Endodermal cell (in vitro differentiated cells): ENCODE measurements around the gene CNTN4. TPM values are rescaled to one million over a fixed set of nuclear protein-coding genes. Genes with fewer than 3 reads are reported as not detected.

Experiments
- DNase-seq: peaks from one replicate; pipeline ENCODE4 v3.0.0-alpha.2; 2017
- H3K27ac ChIP-seq: 2 replicates; pipeline ENCODE4 v1.5.1; 2013; ENCODE audit warnings: mild to moderate bottlenecking, low read depth, low read length, moderate library complexity
- H3K27me3 ChIP-seq: 2 replicates; pipeline ENCODE4 v1.6.1; 2013; ENCODE audit warnings: mild to moderate bottlenecking, low read length, moderate library complexity; ENCODE audit not compliant: insufficient read depth, control insufficient read depth, poor library complexity, severe bottlenecking
- H3K36me3 ChIP-seq: 2 replicates; pipeline ENCODE4 v1.7.0; 2013; ENCODE audit warnings: mild to moderate bottlenecking, low read length, moderate library complexity; ENCODE audit not compliant: control insufficient read depth, insufficient read depth
- H3K4me1 ChIP-seq: one replicate; pipeline ENCODE4 v1.7.0; 2013; ENCODE audit warnings: low read length; ENCODE audit not compliant: control insufficient read depth, insufficient read depth
- H3K4me3 ChIP-seq: 2 replicates; pipeline ENCODE4 v1.5.1; 2013; ENCODE audit warnings: mild to moderate bottlenecking, low read length, moderate library complexity
- H3K9ac ChIP-seq: 2 replicates; pipeline ENCODE4 v1.6.1; 2013; ENCODE audit warnings: mild to moderate bottlenecking, low read length, moderate library complexity; ENCODE audit not compliant: poor library complexity, severe bottlenecking; ENCODE audit errors: extremely low read depth
- H3K9me3 ChIP-seq: 2 replicates; pipeline ENCODE4 v1.6.1; 2013; ENCODE audit warnings: mild to moderate bottlenecking, low read length, moderate library complexity; ENCODE audit not compliant: control insufficient read depth
- H3K27ac Mint-ChIP-seq: 2 replicates; pipeline ENCODE4 v1.8.0; 2020; ENCODE audit warnings: mixed read lengths
- H3K27me3 Mint-ChIP-seq: 2 replicates; pipeline ENCODE4 v1.8.0; 2021; ENCODE audit warnings: mild to moderate bottlenecking, mixed read lengths; ENCODE audit not compliant: insufficient read depth
- H3K36me3 Mint-ChIP-seq: 2 replicates; pipeline ENCODE4 v1.8.0; 2020; ENCODE audit warnings: low read depth, mixed read lengths
- H3K4me1 Mint-ChIP-seq: 2 replicates; pipeline ENCODE4 v1.8.0; 2020; ENCODE audit warnings: mixed read lengths
- H3K4me3 Mint-ChIP-seq: 2 replicates; pipeline ENCODE4 v1.8.0; 2020; ENCODE audit warnings: mild to moderate bottlenecking, moderate library complexity, mixed read lengths
- H3K9me3 Mint-ChIP-seq: 2 replicates; pipeline ENCODE4 v1.8.0; 2020; ENCODE audit warnings: mild to moderate bottlenecking, mixed read lengths
- WGBS, 2 experiments: methylation state at CpG; one replicate each; pipeline versions ENCODE4 v1.1.5 to v1.1.7; 2013; ENCODE audit warnings: missing lambda C conversion rate in 2 of 2, mixed read lengths in 1 of 2; ENCODE audit not compliant: insufficient coverage in 1 of 2, insufficient read length in 1 of 2; 5-methylcytosine and 5-hydroxymethylcytosine counted together
- total RNA-seq, 2 donors: library from RNA; stranded (reverse); fragmentation: NEBNext Ultra II Directional in 1 of 2; extraction: Animal tissue kit (Norgen Biotek cat#: 25700) in 1 of 2; gene quantifications; 2 replicates in 1 of 2; 3 replicates in 1 of 2; pipeline ENCODE4 v1.2.1, GENCODE V29; 2021
- TF ChIP-seq, protein P1 (sequence below): fragments of 200-600 bp; sonication (generic); conservative IDR thresholded peaks from 2 replicates; pipeline ENCODE4 v1.5.0; 2021; ENCODE audit warnings: antibody characterized with exemption, mild to moderate bottlenecking

CNTN4 gene
- total RNA-seq, 2 donors from 2014 or later, result 10.8 to 11.1 TPM

DNA sequence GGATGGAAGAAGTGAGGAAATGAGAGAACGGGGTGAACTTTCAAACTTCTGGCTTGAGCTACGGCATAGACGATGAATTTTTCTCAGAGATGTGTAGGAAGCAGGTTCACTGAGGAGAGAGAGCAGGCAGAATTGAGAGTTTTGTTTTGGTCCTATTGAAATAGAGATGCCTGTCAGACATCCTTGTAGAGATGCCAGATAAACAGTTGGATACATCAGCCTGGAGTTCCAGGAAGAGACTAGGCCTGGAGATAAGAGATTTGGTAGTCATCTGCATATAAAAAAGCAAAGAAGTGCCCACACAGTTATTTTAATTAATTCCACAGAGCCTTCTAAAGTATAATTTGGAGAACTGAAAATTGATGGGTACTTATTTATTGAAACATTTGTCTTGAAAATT lies 515.9 kb downstream of the CNTN4 start:
- Mint-ChIP-seq H3K27ac (no peak overlapping the region), H3K27me3 (no peaks in the 10 kb centered on the region), H3K36me3 (no peaks in the 10 kb centered on the region), H3K4me3 (no peak overlapping the region), H3K4me1 (peaks cover 5% of the 10 kb centered on the region), H3K9me3 (peaks cover 12% of the 10 kb centered on the region)
- no peaks in the 10 kb centered on the region for H3K27me3 ChIP-seq
- no peaks in the 10 kb centered on the region for H3K9me3 ChIP-seq
- no peak overlapping the region for H3K4me3 ChIP-seq
- no peak overlapping the region for H3K9ac ChIP-seq
- DNase-seq, result no peak
- 94 to 96% methylated on average over 3 of the region's 3 CpGs for WGBS, 2 experiments
- H3K4me1 ChIP-seq, result no peaks in the 10 kb centered on the region
- H3K27ac ChIP-seq, result no peak overlapping the region
- TF ChIP-seq, protein P1, sequence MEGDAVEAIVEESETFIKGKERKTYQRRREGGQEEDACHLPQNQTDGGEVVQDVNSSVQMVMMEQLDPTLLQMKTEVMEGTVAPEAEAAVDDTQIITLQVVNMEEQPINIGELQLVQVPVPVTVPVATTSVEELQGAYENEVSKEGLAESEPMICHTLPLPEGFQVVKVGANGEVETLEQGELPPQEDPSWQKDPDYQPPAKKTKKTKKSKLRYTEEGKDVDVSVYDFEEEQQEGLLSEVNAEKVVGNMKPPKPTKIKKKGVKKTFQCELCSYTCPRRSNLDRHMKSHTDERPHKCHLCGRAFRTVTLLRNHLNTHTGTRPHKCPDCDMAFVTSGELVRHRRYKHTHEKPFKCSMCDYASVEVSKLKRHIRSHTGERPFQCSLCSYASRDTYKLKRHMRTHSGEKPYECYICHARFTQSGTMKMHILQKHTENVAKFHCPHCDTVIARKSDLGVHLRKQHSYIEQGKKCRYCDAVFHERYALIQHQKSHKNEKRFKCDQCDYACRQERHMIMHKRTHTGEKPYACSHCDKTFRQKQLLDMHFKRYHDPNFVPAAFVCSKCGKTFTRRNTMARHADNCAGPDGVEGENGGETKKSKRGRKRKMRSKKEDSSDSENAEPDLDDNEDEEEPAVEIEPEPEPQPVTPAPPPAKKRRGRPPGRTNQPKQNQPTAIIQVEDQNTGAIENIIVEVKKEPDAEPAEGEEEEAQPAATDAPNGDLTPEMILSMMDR, result no peak
- H3K36me3 ChIP-seq, result no peaks in the 10 kb centered on the region

DNA sequence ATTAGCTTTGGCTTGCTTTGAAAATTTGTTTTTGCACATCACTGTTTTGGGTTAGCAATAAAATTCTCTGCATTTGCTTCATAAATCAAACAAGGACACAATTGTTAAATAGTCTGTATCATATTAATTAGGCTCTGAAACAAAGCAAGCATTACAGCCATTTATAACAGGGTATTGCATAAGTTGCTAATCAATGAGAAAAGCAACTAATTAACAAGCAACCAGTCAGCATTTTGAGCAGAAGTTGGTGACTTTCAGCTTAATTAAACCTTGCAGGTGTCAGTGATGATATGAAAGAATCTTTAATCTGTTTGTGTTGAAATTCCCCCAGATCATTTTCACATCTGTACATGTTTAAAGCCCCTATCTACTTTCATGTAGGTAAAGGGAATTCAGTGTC lies 516.4 kb downstream of the CNTN4 start:
- H3K4me1 Mint-ChIP-seq, result peaks cover 5% of the 10 kb centered on the region
- Histone ChIP-seq H3K9ac (no peak overlapping the region), H3K27ac (no peak overlapping the region), H3K9me3 (no peaks in the 10 kb centered on the region), H3K4me1 (no peaks in the 10 kb centered on the region), H3K27me3 (no peaks in the 10 kb centered on the region), H3K36me3 (no peaks in the 10 kb centered on the region), H3K4me3 (no peak overlapping the region)
- TF ChIP-seq, protein P1, result no peak
- no peaks in the 10 kb centered on the region for H3K27me3 Mint-ChIP-seq
- no peak overlapping the region for H3K27ac Mint-ChIP-seq
- H3K9me3 Mint-ChIP-seq, result peaks cover 12% of the 10 kb centered on the region
- no peak overlapping the region for H3K4me3 Mint-ChIP-seq
- DNase-seq, result no peak
- no peaks in the 10 kb centered on the region for H3K36me3 Mint-ChIP-seq

DNA sequence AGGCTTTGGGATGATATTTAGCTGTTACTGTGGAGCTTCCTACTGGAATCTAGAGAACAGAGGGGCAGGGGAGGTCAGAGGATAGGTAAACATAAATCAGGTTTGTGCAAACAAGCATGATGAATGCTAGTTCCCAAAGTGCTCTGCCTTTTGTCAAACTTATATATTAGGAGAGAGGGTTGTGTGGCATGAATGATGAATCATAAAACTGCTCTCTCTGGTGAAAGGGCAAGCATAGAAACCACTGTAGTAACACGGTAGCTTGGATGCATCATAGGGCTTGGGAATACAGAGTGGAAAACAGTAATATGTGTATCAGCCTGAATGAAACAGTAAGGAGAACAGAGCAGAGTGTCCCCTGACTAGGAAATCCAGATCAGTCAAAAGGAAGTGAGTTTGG lies 524.8 kb downstream of the CNTN4 start:
- 82 to 87% methylated on average over 1 of the region's 1 CpG for WGBS, 2 experiments
- H3K9ac ChIP-seq, result no peak overlapping the region
- TF ChIP-seq, protein P1, result no peak

More for the DNA sequence above, 524.8 kb downstream of the CNTN4 start:
- Histone ChIP-seq H3K27me3 (no peaks in the 10 kb centered on the region), H3K4me1 (no peaks in the 10 kb centered on the region), H3K4me3 (no peak overlapping the region), H3K36me3 (no peaks in the 10 kb centered on the region), H3K27ac (no peak overlapping the region), H3K9me3 (no peaks in the 10 kb centered on the region)
- DNase-seq, result no peak
- H3K27ac Mint-ChIP-seq, result no peak overlapping the region
- no peak overlapping the region for H3K4me3 Mint-ChIP-seq
- no peaks in the 10 kb centered on the region for H3K27me3 Mint-ChIP-seq
- no peaks in the 10 kb centered on the region for H3K4me1 Mint-ChIP-seq
- H3K9me3 Mint-ChIP-seq, result no peaks in the 10 kb centered on the region
- H3K36me3 Mint-ChIP-seq, result no peaks in the 10 kb centered on the region
